Skin of body (tissue), 2 donors: ENCODE data around the gene KPTN. TPM values are rescaled to one million over a fixed set of nuclear protein-coding genes. Genes with fewer than 3 reads are reported as not detected.

Experiments
- DNase-seq: peaks from one replicate; lab custom pipeline; 2025; lab: John Stamatoyannopoulos, UW
- total RNA-seq: library from RNA; depleted of rRNA; stranded (reverse); fragments of >200 nt; gene quantifications from one replicate; pipeline ENCODE4 v1.2.3, GENCODE V29; 2014

Gene KPTN
- total RNA-seq, 1 donor from 2014 or later = 4.4 TPM

GRCh38 chr19:47509170-47509847, 25.3 kb upstream of the KPTN start:
- no peak for DNase-seq

GRCh38 chr19:47508721-47509120, 24.7 kb upstream of the KPTN start:
- DNase-seq = no peak

GRCh38 chr19:47507924-47508553, 24.0 kb upstream of the KPTN start:
- DNase-seq = no peak

DNA sequence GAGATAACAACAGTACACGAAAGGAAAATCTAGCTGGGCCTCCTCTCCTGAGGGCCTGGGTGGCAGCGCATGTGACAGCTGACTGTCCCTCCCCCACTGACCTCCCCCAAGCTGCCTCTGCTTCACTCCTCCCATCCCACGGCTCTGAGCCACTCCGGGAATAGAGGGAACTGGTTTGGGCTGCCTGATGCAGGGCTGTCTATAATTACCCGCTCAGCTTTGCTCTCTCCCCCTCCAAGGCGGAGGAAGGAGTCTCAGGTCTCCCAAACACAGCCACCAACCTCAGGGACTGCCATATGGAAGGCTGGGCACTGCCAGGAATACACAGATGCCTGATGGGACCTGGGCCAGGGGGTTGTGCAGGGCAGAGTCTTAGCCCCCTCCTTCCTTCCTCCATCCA, 23.0 kb upstream of the KPTN start:
- no peak for DNase-seq

DNA sequence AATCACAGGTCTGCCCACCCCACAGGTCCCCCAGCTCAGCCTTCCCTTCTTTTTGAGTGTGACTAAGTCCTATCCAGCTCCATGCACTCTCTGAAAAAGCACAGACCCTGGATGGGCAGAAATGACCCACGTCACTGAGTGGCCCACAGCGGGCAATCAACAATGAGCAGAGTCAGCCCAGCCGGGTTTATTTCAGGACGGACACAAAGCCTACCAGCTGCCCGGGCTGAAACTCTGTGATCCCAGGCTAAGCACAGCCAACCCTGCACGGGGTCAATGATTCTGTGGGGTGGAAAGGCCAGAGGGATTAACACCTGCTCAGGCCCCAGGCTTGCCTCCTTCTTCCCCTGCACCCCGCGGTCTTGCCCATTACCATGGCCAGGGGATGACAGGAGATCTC, 22.4 kb upstream of the KPTN start:
- no peak for DNase-seq

- DNase-seq = no peak
Observed at GRCh38 chr19:47505506-47505905, 21.5 kb upstream of the KPTN start.

GRCh38 chr19:47503826-47504150, 19.8 kb upstream of the KPTN start:
- DNase-seq = no peak

GRCh38 chr19:47503130-47503825, 19.3 kb upstream of the KPTN start:
- DNase-seq = no peak

DNA sequence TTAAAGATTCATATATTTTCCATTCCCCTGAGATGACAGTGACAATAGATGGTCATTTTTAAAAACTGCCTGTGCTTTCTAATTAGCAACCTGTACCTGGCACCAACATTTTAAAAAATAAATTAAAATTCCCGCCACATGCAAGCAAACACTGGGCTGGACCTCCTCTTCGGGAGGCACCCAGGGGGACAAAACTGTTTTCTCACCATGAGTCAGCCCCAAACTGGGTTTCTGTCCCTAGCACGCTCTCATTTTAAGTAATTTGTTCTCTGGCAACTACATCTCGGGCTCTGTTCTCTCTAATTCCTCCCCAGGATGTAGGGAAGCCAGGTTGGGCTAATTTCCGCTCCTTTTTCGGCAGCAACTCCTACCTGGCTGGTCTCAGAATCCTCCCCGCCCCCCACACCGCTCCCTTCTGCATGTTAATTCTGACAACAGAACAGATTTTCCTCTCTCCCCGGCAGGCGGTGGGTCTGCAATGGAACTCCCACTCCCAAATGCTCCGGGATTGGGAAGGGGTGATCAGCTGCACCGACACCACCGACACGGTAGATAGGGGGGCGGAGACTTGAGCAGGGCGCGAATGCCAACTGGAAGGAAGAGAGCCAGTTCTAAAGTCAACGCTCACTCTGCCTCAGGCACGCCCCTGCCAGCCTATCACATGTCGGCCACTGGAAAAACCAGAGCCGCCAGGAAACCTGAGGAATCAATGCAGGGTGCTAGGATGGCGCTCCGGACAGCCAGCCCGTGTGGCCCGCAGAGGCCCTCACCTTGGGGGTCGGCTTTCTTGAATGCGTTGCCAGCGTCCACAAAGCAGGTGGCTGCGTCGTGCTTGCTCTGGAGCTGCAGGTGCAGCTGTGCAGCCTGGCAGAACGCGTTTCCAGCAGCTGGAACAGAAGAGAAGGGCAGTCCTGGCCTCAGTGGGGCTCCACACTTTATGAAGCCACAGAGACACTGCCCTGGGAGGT, 16.1 kb upstream of the KPTN start:
- DNase-seq = no peak

GRCh38 chr19:47499371-47499770, 15.4 kb upstream of the KPTN start:
- DNase-seq = no peak

GRCh38 chr19:47498561-47498960, 14.5 kb upstream of the KPTN start:
- DNase-seq = no peak

GRCh38 chr19:47497821-47498520, 14.0 kb upstream of the KPTN start:
- no peak for DNase-seq

DNA sequence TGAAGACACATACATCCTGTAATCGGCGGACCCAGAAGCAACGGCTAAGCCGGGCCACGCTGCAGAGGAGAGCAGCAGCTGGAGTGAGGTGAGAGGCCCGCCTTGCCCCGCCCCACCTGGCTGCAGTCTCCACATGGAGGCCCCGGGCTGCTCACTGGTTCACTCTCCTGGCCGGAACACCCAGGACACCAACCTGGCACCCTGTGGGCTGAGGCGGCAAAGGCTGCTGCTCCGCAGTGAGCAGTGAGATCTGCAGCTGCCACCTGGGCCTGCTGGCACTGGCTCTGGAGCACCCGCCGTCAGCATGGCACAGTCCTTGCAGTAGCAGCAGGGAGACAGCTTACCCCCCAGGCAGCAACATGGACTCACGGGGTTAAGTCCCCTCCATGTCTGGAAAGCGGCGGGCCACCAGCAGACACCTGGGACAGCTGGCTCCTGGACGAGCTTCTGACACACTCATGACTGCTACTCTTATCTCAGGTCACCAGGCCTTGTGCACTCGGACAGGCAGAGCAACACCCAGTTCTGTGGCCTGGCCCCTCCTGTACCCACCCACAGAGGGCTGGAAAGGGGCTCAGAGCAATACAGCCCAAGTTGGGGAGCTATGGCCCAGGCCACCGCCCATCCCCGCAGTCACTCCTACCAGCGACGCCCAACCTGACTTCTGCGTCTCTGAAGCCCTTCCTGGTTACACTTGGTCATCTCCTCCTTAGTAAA, 13.2 kb upstream of the KPTN start:
- DNase-seq = no peak

GRCh38 chr19:47495478-47496372, 11.7 kb upstream of the KPTN start:
- DNase-seq = no peak

DNA sequence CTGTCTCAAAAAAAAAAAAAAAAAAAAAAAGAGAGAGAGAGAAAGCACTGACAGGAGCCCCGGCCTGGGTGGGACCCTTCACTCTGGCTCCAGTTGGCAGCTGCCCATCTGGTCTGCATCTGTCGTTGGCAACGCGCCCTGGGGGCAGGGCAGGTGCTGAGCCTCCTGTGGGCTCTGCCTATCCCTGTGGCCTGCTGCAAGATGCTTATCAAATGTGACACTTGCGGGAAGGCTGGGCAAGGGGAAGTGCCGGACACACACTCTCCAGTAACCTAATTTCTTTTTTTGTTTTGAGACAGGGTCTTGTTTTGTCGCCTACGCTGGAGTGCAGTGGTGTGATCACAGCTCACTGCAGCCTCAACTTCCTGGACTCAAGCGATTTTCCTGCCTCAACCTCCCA, 10.7 kb upstream of the KPTN start:
- no peak for DNase-seq

DNA sequence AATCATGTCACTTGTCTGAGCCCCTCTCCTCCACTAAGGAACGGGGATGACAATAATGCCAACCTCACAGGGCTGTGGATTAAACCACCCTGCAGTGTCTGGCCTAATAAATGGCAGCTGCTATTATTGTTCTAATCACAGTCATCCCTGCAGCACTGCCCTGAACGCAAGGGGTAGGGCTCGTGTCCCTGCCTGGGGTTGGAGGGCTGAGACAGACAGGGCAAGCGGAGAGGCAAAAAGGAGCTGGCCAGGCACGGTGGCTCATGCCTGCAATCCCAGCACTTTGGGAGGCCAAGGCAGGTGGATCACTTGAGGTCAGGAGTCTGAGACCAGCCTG, 10.2 kb upstream of the KPTN start:
- no peak for DNase-seq

GRCh38 chr19:47493378-47494210, 9.6 kb upstream of the KPTN start:
- DNase-seq = no peak

DNA sequence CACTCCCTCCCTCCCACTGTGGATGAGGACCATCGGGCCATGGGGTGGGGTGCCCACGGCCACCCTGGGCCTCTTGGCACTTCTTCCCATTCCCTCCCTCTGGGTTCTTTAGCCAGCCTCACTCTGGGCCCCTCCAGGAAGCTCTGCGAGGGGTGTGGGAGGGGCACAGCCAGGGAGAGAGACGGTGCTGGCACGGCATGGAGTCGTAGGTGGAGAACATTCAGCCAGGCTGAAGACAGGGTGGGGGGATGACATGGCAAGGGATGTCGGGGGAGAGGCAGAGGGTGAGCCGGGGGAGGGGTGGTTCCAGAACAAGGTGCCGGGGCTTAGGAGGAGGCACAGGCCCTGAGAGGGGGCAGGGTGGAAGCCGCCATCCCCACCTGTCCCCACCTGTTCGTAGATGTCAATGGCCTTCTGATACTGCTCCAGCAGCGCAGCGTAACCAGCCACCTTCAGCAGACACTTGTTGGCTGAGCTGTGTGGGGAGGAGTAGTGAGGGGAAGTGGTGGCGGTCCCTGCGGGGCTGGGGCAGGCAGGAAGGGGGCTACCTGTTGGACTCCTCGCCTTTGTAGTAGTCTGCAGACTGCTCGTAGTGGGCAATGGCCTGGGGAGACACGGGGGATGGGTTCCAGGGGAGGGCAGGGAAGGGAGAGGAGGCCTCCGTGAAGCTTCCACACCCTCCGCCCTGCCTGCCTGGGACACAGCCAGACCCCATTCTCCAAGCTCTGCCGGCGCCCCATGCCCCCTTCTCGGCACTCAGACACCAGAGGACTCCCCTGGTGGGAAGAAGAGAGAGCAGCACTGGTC, 8.8 kb upstream of the KPTN start:
- no peak for DNase-seq
